SK-N-MC (cell line): ENCODE data around the gene ATP5F1E.

Experiments used
- EZH2 ChIP-seq: fragments of 200-600 bp; sonication (generic); IDR thresholded peaks from one replicate; pipeline ENCODE4 v1.6.1; 2017; ENCODE audit warnings: antibody characterized with exemption
- POLR2AphosphoS5 ChIP-seq: IDR thresholded peaks from 2 replicates; pipeline ENCODE4 v1.6.1; 2012; ENCODE audit warnings: mild to moderate bottlenecking, low read depth, low read length, borderline replicate concordance

DNA sequence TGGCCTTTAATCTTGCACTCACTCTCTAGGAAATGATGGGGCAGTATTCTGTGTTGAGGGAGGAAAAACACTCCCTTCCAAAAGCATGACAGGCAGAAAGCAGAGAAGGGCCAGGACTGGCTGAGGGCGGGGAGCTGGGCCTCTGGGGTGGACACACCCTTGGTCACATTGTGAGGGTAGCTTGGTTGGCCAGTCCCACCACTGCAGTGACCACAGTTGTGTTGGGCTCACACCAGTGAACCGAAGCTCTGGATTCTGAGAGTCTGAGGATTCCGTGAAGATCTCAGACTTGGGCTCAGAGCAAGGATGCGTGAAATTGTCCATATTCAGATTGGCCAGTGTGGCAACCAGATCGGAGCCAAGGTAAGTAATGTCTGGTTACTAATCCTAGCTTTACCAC, 12.9 kb downstream of the ATP5F1E start, which contains the start of gene TUBB1:
- TF ChIP-seq POLR2AphosphoS5 (no peak), EZH2 (no peak)
